Renal pelvis (tissue), 12 donors: ENCODE results near the gene EML2. TPM values are rescaled to one million over a fixed set of nuclear protein-coding genes. Genes with fewer than 3 reads are reported as not detected.
"Not testable (repeated sequence)": the region's sequence is repeated elsewhere in the genome, so short reads cannot be mapped to it uniquely, and the experiment has no call there.

ENCODE experiments used
- DNase-seq: peaks from one replicate; pipeline ENCODE4 v3.0.0-alpha.2; 2013
- long read RNA-seq, 16 experiments: transcript quantifications; one replicate each; lab custom pipeline, GENCODE V29; 2026
- polyA plus RNA-seq, 3 donors: library from polyadenylated mRNA; unstranded; fragments of 120-200 nt; gene quantifications; one replicate each; pipeline ENCODE4 v1.2.1, GENCODE V29; 2013; ENCODE audit not compliant: insufficient read length in 3 of 3

Gene EML2
- polyA plus RNA-seq, result 10 to 100 TPM; 19.8 to 25.9 (median 24.9) TPM
- long read RNA-seq, donor 1, partial matches to known transcripts, result 0 of 2 reads
- long read RNA-seq, donor 1, other reads (novel, unspliced or antisense), result 0 of 2 reads
- long read RNA-seq, donor 2, partial matches to known transcripts, result 0 of 4 reads
- long read RNA-seq, donor 2, other reads (novel, unspliced or antisense), result 0 of 4 reads
- long read RNA-seq, donor 3, partial matches to known transcripts, result 0 of 3 reads
- long read RNA-seq, donor 3, other reads (novel, unspliced or antisense), result 0 of 3 reads
- long read RNA-seq, donor 4, partial matches to known transcripts, result 0 of 1 reads
- long read RNA-seq, donor 4, other reads (novel, unspliced or antisense), result 0 of 1 reads
- long read RNA-seq, donor 5, partial matches to known transcripts, result 0 of 1 reads
- long read RNA-seq, donor 5, other reads (novel, unspliced or antisense), result 0 of 1 reads
- long read RNA-seq, donor 6, result 0 reads
- long read RNA-seq, donor 7, partial matches to known transcripts, result 0 of 7 reads
- long read RNA-seq, donor 7, other reads (novel, unspliced or antisense), result 0 of 7 reads
- long read RNA-seq, donor 8, partial matches to known transcripts, result 0 of 4 reads
- long read RNA-seq, donor 8, other reads (novel, unspliced or antisense), result 0 of 4 reads
- long read RNA-seq, donor 9, partial matches to known transcripts, result 0 of 3 reads
- long read RNA-seq, donor 9, other reads (novel, unspliced or antisense), result 0 of 3 reads
- long read RNA-seq, donor 10, partial matches to known transcripts, result 0 of 3 reads
- long read RNA-seq, donor 10, other reads (novel, unspliced or antisense), result 0 of 3 reads
- long read RNA-seq, donor 11, partial matches to known transcripts, result 0 of 4 reads
- long read RNA-seq, donor 11, other reads (novel, unspliced or antisense), result 0 of 4 reads
- long read RNA-seq, donor 12, partial matches to known transcripts, result 0 of 6 reads
- long read RNA-seq, donor 12, other reads (novel, unspliced or antisense), result 0 of 6 reads
- long read RNA-seq, donor 13, partial matches to known transcripts, result 0 of 4 reads
- long read RNA-seq, donor 13, other reads (novel, unspliced or antisense), result 0 of 4 reads
- long read RNA-seq, donor 14, result 0 reads
- long read RNA-seq, donor 15, partial matches to known transcripts, result 0 of 5 reads
- long read RNA-seq, donor 15, other reads (novel, unspliced or antisense), result 0 of 5 reads
- long read RNA-seq, donor 16, partial matches to known transcripts, result 0 of 4 reads
- long read RNA-seq, donor 16, other reads (novel, unspliced or antisense), result 0 of 4 reads

- DNase-seq, result peak; percentile 42
These were observed at the start of gene EML2 for GRCh38 chr19:45638930-45639729. Gene EML2, minus strand, starts transcription at chr19:45639397. Its CDS starts 21 bp downstream, at chr19:45639376.

GRCh38 chr19:45687599-45687998, 48.4 kb upstream of the EML2 start:
- DNase-seq, result no peak

- not testable (repeated sequence) for DNase-seq
These were observed 45.8 kb upstream of the EML2 start for GRCh38 chr19:45685045-45685444.

GRCh38 chr19:45682908-45683307, 43.7 kb upstream of the EML2 start:
- no peak for DNase-seq

- DNase-seq, result no peak
These were observed 42.9 kb upstream of the EML2 start for GRCh38 chr19:45682117-45682516.

GRCh38 chr19:45681391-45682015, 42.3 kb upstream of the EML2 start:
- peak; percentile 77 for DNase-seq

GRCh38 chr19:45677351-45678230, 38.4 kb upstream of the EML2 start:
- peak; percentile 79 for DNase-seq

GRCh38 chr19:45676851-45677263, 37.7 kb upstream of the EML2 start:
- no peak for DNase-seq

GRCh38 chr19:45674946-45675345, 35.7 kb upstream of the EML2 start:
- no peak for DNase-seq

GRCh38 chr19:45670670-45671453, 31.7 kb upstream of the EML2 start:
- DNase-seq, result no peak

- no peak for DNase-seq
These were observed 29.2 kb upstream of the EML2 start for GRCh38 chr19:45668342-45668871.

- DNase-seq, result no peak
These were observed 28.6 kb upstream of the EML2 start, which contains the start of gene GIPR for GRCh38 chr19:45667620-45668341. Gene GIPR, plus strand, starts transcription at chr19:45668221. Its CDS starts 1,300 bp downstream, at chr19:45669521.

GRCh38 chr19:45664575-45664974, 25.4 kb upstream of the EML2 start:
- DNase-seq, result no peak

GRCh38 chr19:45663800-45664199, 24.6 kb upstream of the EML2 start:
- DNase-seq, result no peak

- DNase-seq, result no peak
These were observed 21.4 kb upstream of the EML2 start for GRCh38 chr19:45660636-45661035.

- no peak for DNase-seq
These were observed 20.0 kb upstream of the EML2 start for GRCh38 chr19:45659096-45659729.
